Ishikawa (cell line): ENCODE measurements around the gene PIR.

Experiments used
- RAD21 ChIP-seq: IDR thresholded peaks from 2 replicates; pipeline ENCODE4 v1.6.1; 2012; ENCODE audit warnings: low read depth
- REST ChIP-seq: IDR thresholded peaks from 2 replicates; pipeline ENCODE4 v1.6.1; 2012; ENCODE audit warnings: low read depth, mild to moderate bottlenecking

GRCh38 chrX:15430076-15430475, 63.1 kb downstream of the PIR start:
- TF ChIP-seq RAD21 (no peak), REST (no peak)
